AG04449 (cell line): ENCODE results near the gene GALNT18.

Source experiments
- CTCF ChIA-PET: fragments of 350-600 bp; formaldehyde crosslinking; extraction: SDS; loops from one replicate; lab custom pipeline; 2021; ENCODE audit warnings: antibody characterized with exemption; lab: Yijun Ruan, JAX
- POLR2A ChIA-PET: fragments of 400-600, 350-600 bp; formaldehyde crosslinking; extraction: SDS; loops from one replicate; lab custom pipeline; 2020; ENCODE audit warnings: antibody characterized with exemption, inconsistent platforms; lab: Yijun Ruan, JAX
- DNase-seq: peaks from one replicate; pipeline ENCODE4 v3.0.0-alpha.2; 2010; ENCODE audit warnings: low read depth, low spot score
- H3K4me3 ChIP-seq: 2 replicates; pipeline ENCODE4 v1.5.1; 2011; ENCODE audit warnings: low read depth, mild to moderate bottlenecking, control low read depth, low read length
- CTCF ChIP-seq: IDR thresholded peaks from one replicate; pipeline ENCODE4 v1.5.1; 2011; ENCODE audit warnings: mild to moderate bottlenecking, moderate library complexity, low read length, control low read depth, inconsistent platforms; ENCODE audit not compliant: insufficient read depth; ENCODE audit errors: missing control alignments

The GALNT18 gene

GRCh38 chr11:11387622-11388305 is 234.0 kb downstream of the GALNT18 start:
- no peak overlapping the region for H3K4me3 ChIP-seq
- ChIA-PET POLR2A (no interaction called here), CTCF (no interaction called here)
- no peak for DNase-seq
- TF ChIP-seq CTCF = no peak

DNA sequence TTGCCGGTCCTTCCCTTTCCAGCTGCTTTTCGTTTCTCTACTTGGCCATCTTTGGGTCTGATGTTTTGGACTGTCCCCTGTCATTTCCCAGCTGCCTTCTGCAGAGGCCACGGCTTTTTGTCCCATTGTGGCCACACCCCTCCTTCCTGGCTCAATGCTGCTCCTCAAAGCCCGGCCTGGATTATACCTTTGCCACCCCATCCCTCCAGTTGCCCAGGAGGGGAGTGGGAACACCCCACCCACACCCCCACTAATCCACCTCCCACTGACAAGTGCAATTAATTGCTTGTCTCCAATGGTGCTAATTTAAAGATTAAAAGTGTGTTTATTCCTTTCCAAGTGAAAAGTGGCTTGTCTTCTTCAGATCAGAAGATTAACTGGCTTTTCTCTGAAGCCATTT is 234.6 kb downstream of the GALNT18 start:
- no peak for TF ChIP-seq CTCF
- no peak for DNase-seq
- POLR2A ChIA-PET = no interaction called here
- CTCF ChIA-PET = no interaction called here
- H3K4me3 ChIP-seq = no peak overlapping the region

GRCh38 chr11:11384829-11385228 is 237.0 kb downstream of the GALNT18 start:
- no peak for DNase-seq
- CTCF ChIA-PET = interaction anchor here (0.5 kb wide), 1 partner anchor 403 kb away, joined by 3 read pairs; no protein-coding TSS in a partner anchor
- no peak for TF ChIP-seq CTCF
- POLR2A ChIA-PET = no interaction called here
- no peak overlapping the region for H3K4me3 ChIP-seq

- ChIA-PET POLR2A (no interaction called here), CTCF (no interaction called here)
- no peak for DNase-seq
- no peak for TF ChIP-seq CTCF
- no peak overlapping the region for H3K4me3 ChIP-seq
Measured at GRCh38 chr11:11383995-11384394, 237.8 kb downstream of the GALNT18 start.

DNA sequence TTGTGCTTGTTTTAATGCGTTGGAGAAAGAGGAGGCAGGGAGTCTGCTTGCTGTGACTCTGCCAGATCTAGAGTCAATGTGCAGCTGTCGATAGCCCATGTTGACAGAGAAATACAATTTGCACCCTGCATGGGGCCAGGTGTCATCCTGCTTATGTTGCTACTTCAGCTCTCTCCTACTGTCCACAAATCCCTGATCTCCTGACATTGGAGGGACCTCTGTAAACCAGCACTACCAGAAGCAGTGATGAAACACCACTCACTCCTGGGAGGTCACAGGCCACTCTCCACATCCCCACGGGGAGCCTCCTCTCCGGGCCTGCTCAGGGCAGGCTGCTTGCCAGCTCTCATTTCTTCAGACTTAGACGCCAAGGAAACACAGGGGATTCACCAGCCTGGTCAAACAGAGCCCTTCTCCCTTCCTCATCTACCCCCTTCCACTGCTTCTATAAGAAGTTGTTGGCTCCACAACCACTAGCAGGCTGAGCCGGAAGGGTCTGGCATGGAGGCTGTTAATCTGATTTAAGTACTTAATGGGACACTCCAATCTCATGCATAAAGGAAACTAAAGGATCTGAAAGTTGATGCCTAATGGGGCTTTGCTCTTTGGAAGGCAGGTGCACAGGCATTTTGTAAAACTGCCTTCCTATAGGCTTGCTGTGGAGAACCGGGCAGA is 238.8 kb downstream of the GALNT18 start:
- no peak for TF ChIP-seq CTCF
- H3K4me3 ChIP-seq = no peak overlapping the region
- POLR2A ChIA-PET = no interaction called here
- CTCF ChIA-PET = no interaction called here
- DNase-seq = no peak

DNA sequence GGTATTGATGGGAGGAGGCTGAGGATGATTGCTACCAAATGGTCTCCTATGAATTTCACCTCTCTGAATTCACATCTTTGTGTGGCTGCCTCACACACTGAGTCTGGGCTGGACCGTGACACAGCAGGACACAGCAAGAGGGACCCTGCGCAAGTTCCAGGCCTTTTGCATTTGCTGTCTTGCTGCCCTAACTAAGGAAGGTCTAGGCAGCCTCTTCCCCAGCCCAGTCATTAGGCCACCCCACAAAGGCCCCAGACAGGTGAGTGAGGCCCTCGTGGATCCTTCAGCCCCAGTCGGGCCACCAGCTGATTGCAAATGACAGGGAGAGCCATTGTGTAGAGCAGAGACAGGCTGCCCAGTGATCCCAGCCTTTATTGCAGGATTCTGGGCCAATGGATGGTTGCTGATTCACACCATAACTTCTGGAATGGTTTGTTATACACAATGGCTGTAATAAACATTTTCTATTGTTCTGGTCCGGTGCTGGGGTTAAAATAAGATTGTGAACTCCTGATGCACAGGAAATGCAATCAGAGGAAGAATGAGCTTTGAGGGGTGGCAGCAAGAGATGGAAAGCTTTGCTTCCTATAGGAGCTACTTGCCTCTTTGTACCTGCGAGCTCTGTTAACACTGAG is 240.2 kb downstream of the GALNT18 start:
- ChIA-PET POLR2A (no interaction called here), CTCF (no interaction called here)
- DNase-seq = no peak
- TF ChIP-seq CTCF = no peak
- no peak overlapping the region for H3K4me3 ChIP-seq
